Femur (tissue), 1 donor: ENCODE measurements around the gene NPEPL1.
"Not testable (repeated sequence)": the region's sequence is repeated elsewhere in the genome, so short reads cannot be mapped to it uniquely, and the experiment has no call there.

Source experiments
- DNase-seq: peaks from one replicate; pipeline ENCODE4 v3.0.0-alpha.2; 2017

The NPEPL1 gene

GRCh38 chr20:58715391-58715800 is 22.8 kb downstream of the NPEPL1 start:
- peak; percentile 13 for DNase-seq

DNA sequence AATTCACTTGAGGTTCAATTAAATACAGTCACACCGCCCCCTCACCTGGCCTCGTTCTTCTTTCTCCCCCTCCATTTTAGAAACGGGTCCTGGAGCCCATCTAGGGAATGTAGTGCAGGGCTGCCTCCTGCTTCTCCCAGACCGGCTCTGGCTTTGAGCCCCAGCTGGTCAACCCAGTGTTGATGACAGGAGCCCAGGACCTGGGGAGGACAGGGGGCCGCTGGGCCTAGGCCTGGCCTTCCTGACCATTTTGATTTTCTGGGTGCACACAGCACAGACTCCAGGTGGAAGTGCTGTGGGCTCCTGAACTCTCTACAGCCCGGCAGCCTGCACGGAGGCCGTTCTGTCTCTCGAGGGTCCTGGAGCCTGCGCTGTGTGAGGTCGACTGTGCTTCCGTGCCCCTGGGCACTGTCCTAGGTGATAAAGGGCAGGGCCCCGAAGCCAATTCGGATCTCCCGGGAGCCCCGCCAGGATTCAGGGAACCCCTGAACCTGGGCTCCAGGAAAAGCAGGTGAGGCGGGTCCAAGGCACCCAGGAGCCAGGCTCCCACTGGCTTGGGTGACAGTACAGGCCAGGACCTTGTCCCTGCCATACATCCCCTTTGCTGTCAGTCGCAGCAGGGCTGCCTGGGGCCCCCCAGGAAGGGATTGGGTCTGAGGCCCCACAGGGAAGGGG is 23.3 kb downstream of the NPEPL1 start:
- peak; percentile 17 for DNase-seq

DNA sequence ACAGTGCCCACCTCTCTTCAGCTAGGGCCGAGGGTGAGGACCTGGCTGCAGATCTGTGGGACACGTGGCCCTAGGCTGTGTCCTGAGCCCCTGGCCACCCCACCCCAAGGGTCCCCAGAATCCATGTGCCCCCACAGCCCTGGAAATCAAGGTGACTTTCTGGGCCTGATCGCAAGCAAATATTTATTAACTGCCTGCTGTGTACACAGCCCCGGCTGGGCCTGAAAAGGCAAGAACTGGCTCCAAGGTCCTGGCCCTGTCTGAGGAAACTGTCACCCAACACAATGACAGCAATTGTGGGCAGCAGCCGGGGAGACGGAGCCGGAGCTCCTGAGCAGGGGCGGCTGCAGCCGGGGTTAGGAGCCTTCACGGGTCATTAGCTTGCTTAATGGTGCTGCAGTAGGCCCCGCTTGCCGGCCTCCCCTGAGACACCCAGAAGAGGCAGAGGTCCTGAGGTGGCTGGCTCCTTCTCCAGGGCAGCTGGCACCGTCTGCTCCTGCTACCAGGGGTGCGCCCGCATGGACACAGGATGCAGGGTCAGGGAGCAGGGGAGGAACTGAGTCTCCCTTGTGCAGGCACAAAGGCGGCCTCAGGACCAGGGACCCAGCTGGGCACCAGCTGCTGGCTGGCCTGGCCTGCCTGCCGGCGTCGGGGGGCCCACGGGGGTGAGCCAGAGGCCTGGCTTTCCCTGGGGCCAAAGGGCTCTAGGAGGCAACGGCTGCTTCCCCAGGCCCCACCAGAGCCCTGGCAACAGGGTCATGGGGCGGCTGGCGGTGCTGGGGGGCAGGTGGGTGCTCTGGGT is 24.1 kb downstream of the NPEPL1 start:
- peak; percentile 26 for DNase-seq

GRCh38 chr20:58717278-58718091 is 24.9 kb downstream of the NPEPL1 start:
- peak; percentile 18 for DNase-seq

- DNase-seq, result no peak
Observed at GRCh38 chr20:58718121-58718563, 25.5 kb downstream of the NPEPL1 start.

DNA sequence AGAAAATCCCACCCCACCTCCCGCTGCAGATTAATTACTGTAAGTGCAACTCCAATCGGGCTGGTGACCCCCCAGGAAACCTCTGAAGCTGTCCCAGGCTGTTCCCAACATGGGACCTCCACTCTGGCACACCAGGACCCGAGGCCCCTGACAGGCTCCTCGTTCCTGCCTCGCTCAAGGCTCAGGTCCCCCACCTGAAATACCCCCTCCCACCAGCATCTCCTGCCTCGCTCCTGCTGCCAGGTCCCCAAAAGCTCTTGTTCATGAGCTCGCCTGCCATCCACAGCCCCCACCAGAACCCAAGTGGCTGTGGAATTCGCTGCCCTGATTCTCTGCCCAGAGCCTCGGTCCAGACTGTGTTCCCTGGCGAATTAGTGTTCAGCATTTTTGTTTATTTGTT is 26.1 kb downstream of the NPEPL1 start:
- DNase-seq, result peak; percentile 14

GRCh38 chr20:58719258-58719657 is 26.7 kb downstream of the NPEPL1 start:
- no peak for DNase-seq

DNA sequence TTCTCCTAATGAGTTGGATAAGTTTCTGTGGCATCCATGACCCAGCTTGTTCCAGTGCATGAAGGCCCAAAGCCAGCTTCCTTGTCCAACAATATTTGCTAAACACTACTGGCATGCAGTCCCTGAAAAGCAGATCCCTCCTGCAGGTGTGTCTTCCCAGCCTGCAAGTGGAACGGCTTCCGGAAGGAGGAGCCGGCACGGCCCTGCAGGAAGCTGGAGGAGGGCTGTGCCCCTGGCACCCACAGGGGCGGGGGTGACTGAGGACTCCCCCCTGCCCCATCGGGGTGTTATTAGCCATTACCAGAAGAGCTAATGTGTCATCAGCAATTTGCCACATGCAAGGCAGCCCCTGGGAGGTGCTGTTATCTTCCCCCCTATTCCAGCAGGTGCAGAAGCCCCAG is 27.4 kb downstream of the NPEPL1 start:
- peak; percentile 22 for DNase-seq

DNA sequence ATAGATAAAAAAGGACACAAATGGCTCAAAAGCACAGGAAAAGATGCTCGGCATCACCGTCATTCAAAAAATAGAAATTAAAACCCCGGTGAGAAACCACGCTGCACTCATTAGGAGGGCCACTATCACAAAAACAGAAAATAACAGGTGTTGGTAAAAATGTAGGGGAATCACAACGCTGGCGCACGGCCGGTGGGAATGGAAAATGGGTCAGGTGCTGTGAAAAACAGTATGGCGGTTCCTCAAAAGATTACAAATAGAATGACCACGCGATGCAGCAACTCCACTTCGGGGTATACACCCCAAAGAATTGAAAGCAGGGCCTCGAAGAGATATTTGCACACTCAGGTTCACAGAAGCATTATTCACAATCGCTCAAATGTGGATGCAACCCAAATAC is 28.3 kb downstream of the NPEPL1 start:
- no peak for DNase-seq

- peak; percentile 35 for DNase-seq
Observed at GRCh38 chr20:58721951-58722778, 29.6 kb downstream of the NPEPL1 start.

GRCh38 chr20:58722877-58723627 is 30.5 kb downstream of the NPEPL1 start:
- peak; percentile 16 for DNase-seq

- no peak for DNase-seq
Observed at GRCh38 chr20:58723628-58723984, 31.0 kb downstream of the NPEPL1 start.

DNA sequence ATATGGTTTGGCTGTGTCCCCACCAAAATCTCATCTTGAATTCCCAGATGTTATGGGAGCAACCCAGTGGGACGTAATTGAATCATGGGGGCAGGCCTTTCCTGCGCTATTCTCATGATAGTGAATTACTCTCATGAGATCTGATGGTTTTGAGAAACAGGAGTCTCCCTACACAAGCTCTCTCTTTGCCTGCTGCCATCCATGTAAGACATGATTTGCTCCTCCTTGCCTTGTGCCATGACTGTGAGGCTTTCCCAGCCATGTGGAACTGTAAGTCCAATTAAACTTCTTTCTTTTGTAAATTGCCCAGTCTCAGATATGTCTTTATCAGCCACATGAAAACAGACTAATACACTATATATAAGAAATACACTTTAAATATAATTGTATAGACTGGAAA is 33.6 kb downstream of the NPEPL1 start:
- DNase-seq, result not testable (repeated sequence)

DNA sequence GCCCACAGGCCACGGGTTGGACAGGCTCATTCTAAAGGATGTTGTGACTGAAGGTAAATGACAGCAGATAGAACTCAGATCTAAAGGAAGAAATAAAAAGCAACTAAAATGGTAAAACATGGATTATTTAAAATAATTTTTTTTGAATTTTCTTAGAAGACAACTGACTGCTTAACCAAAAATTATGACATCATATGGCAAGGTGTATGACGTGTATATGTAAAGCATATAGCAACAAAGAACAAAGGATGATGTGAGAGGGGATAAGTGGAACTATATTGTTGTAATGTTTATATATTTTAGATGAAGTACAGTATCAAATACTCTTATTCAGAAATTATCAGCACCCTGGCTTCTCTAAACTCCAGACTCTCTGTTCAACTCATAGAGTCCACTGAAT is 38.6 kb downstream of the NPEPL1 start:
- no peak for DNase-seq

GRCh38 chr20:58737198-58737597 is 44.6 kb downstream of the NPEPL1 start:
- DNase-seq, result no peak

DNA sequence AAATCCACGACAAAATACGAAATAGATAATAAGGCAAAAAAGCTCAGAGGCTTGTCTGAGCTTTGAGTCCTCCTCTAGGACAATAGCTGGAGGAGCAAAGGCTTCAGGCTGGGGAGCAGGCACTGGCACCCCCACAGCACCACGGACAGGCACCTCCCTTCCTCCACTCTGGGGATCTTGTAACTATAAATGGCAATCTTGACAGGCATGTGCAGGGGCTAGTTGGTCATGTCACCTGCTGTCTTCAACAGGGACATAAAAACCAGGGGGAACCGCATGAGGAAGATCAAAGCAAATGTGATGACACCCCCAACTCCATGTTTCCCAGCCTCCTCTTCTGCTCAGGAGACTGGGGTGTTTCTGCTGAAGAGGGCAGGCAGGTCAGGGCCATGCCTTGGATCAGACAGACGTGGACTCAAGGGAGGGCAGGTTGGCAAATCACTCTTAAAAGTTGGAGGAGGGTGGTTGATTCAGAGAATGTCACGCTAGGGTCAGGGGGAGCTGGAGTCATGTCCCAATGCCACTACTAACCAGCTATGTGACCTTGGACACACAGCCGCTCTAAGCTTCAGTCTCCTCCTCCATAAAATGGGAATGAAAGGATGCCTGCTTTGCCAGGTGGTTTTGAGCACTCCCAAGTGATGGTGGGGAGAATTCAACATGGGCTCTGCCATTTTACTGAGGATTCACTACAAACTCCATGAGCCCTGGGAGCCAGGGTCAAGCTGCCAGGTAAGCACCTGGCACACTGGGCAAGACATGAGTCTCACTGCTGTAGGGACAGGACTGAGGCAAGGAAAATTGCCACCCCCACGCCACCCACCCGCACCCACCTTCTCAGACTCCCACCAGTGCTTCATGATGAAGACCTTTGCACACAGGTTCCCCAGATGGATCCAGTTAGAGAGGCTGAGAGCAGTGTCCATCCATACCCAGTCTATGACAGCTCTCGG is 48.0 kb downstream of the NPEPL1 start:
- DNase-seq, result no peak

GRCh38 chr20:58741384-58741783 is 48.8 kb downstream of the NPEPL1 start:
- DNase-seq, result no peak

- DNase-seq, result no peak
Observed at GRCh38 chr20:58742668-58743566, 50.3 kb downstream of the NPEPL1 start.

- no peak for DNase-seq
Observed at GRCh38 chr20:58743929-58744534, 51.4 kb downstream of the NPEPL1 start.
